GM12878 (cell line): Measurements from ENCODE around the gene ACTN3. TPM values are rescaled to one million over a fixed set of nuclear protein-coding genes. Genes with fewer than 3 reads are reported as not detected.
A peak's percentile ranks its signal among the peaks of the same experiment; 100 is the strongest.

Source experiments
- ATAC-seq: fragments of 200-7000 bp; cut with Tn5 transposase; 3 replicates; pipeline ENCODE4 v1.9.1; 2020; ENCODE audit warnings: mild to moderate bottlenecking, moderate library complexity
- BruUV-seq: library from RNA; stranded (reverse); fragments of 400-500 nt; replicated peaks from 2 replicates; lab custom pipeline; 2021; lab: Mats Ljungman, UMichigan
- CTCF ChIA-PET: fragments of 300-600 bp; sonication (Branson Sonifier 250); formaldehyde crosslinking; extraction: SDS; loops from one replicate; lab custom pipeline; 2021; ENCODE audit warnings: inconsistent platforms; lab: Yijun Ruan, JAX
- POLR2A ChIA-PET: fragments of 350-600 bp; formaldehyde crosslinking; extraction: SDS; loops from one replicate; lab custom pipeline; 2021; ENCODE audit warnings: inconsistent platforms; lab: Charles Lee
- RAD21 ChIA-PET: fragments of 300-600 bp; sonication (Branson Sonifier 250); formaldehyde crosslinking; loops from one replicate; lab custom pipeline; 2023; ENCODE audit warnings: antibody characterized with exemption; ENCODE audit not compliant: unreplicated experiment; lab: Charles Lee
- SMC1A ChIA-PET: fragments of 300-600 bp; sonication (Branson Sonifier 250); formaldehyde crosslinking; loops from one replicate; lab custom pipeline; 2023; ENCODE audit not compliant: unreplicated experiment, uncharacterized antibody; lab: Charles Lee
- DNase-seq: peaks from one replicate; pipeline ENCODE4 v3.0.0-alpha.2; 2011; ENCODE audit warnings: low read depth, low spot score
- FAIRE-seq: peaks from 3 replicates; lab custom pipeline; 2011; peaks lifted over from hg19 to GRCh38; lab: Jason Lieb, UNC
- H2AFZ ChIP-seq: 2 replicates; pipeline ENCODE4 v1.6.0; 2011; ENCODE audit warnings: low read depth, low read length, control low read depth; ENCODE audit not compliant: control insufficient read depth
- H3K27ac ChIP-seq: 2 replicates; pipeline ENCODE4 v1.5.1; 2011; ENCODE audit warnings: control low read depth; ENCODE audit not compliant: control insufficient read depth, insufficient read depth
- H3K27me3 ChIP-seq, 2 experiments: replicated peaks in 1 of 2; 2 replicates each; pipeline versions ENCODE4 v1.6.0 to v1.6.1; 2011; ENCODE audit warnings: low read length in 1 of 2; ENCODE audit not compliant: control insufficient read depth in 2 of 2, insufficient read depth in 2 of 2
- H3K36me3 ChIP-seq, 2 experiments: 2 replicates each; pipeline ENCODE4 v1.5.1; 2011; ENCODE audit warnings: low read length in 1 of 2; ENCODE audit not compliant: control insufficient read depth in 2 of 2, insufficient read depth in 2 of 2
- H3K4me1 ChIP-seq: 2 replicates; pipeline ENCODE4 v1.6.1; 2011; ENCODE audit warnings: mild to moderate bottlenecking, low read length, moderate library complexity, mixed read lengths; ENCODE audit not compliant: control insufficient read depth, insufficient read depth
- H3K4me2 ChIP-seq: 2 replicates; pipeline ENCODE4 v1.6.0; 2011; ENCODE audit warnings: control low read depth; ENCODE audit not compliant: control insufficient read depth, insufficient read depth
- H3K4me3 ChIP-seq: fragments of 200-600 bp; sonication (generic); 2 replicates; pipeline ENCODE4 v1.5.1; 2016
- H3K79me2 ChIP-seq: 2 replicates; pipeline ENCODE4 v1.6.0; 2011; ENCODE audit warnings: low read length; ENCODE audit not compliant: control insufficient read depth, insufficient read depth
- H3K9ac ChIP-seq: 2 replicates; pipeline ENCODE4 v1.8.0; 2011; ENCODE audit warnings: low read length, control low read depth, mixed read lengths; ENCODE audit not compliant: control insufficient read depth, insufficient read depth
- H3K9me3 ChIP-seq: replicated peaks from 3 replicates; pipeline ENCODE4 v1.5.1; 2011; ENCODE audit warnings: mild to moderate bottlenecking, low read length; ENCODE audit not compliant: control insufficient read depth, insufficient read depth
- H4K20me1 ChIP-seq: 2 replicates; pipeline ENCODE4 v1.6.0; 2011; ENCODE audit not compliant: control insufficient read depth, insufficient read depth
- CEBPB ChIP-seq, 2 experiments: fragments of 150-350 bp in 1 of 2; IDR thresholded peaks; 2 replicates each; pipeline ENCODE4 v1.6.1; 2012 to 2014; ENCODE audit warnings: low read depth in 2 of 2, low read length in 2 of 2, borderline replicate concordance in 1 of 2, inconsistent platforms in 1 of 2
- CHD4 ChIP-seq: fragments of 200-600 bp; sonication (generic); IDR thresholded peaks from 2 replicates; pipeline ENCODE4 v1.6.1; 2016; ENCODE audit warnings: mild to moderate bottlenecking
- EP300 ChIP-seq, 2 experiments: fragments of 150-350 bp in 1 of 2; IDR thresholded peaks; 2 replicates each; pipeline ENCODE4 v1.6.1; 2011 to 2012; ENCODE audit warnings: low read depth in 2 of 2, low read length in 2 of 2, borderline replicate concordance in 1 of 2, improper control_type of control experiment in 1 of 2, inconsistent platforms in 1 of 2; ENCODE audit not compliant: control insufficient read depth in 1 of 2
- HDGF ChIP-seq: fragments of 450-650 bp; IDR thresholded peaks from 2 replicates; pipeline ENCODE4 v1.6.1; 2016; ENCODE audit warnings: antibody characterized with exemption
- JUNB ChIP-seq: IDR thresholded peaks from 2 replicates; pipeline ENCODE4 v1.6.1; 2016; ENCODE audit warnings: antibody characterized with exemption, mild to moderate bottlenecking
- KDM1A ChIP-seq: fragments of 200-600 bp; sonication (generic); IDR thresholded peaks from 2 replicates; pipeline ENCODE4 v1.6.1; 2016; ENCODE audit warnings: borderline replicate concordance
- NBN ChIP-seq: fragments of 450-650 bp; IDR thresholded peaks from 2 replicates; pipeline ENCODE4 v1.6.1; 2016
- NFXL1 ChIP-seq: fragments of 450-650 bp; IDR thresholded peaks from 2 replicates; pipeline ENCODE4 v1.6.1; 2017; ENCODE audit warnings: antibody characterized with exemption, mild to moderate bottlenecking, borderline replicate concordance
- POLR2AphosphoS5 ChIP-seq: IDR thresholded peaks from 2 replicates; pipeline ENCODE4 v1.6.1; 2011; ENCODE audit warnings: mild to moderate bottlenecking, low read length, inconsistent platforms
- SKIL ChIP-seq: fragments of 450-650 bp; IDR thresholded peaks from 2 replicates; pipeline ENCODE4 v1.6.1; 2017; ENCODE audit warnings: mild to moderate bottlenecking, low read depth, inconsistent platforms; ENCODE audit not compliant: poor library complexity, severe bottlenecking
- SMAD5 ChIP-seq: IDR thresholded peaks from 2 replicates; pipeline ENCODE4 v1.6.1; 2016; ENCODE audit warnings: antibody characterized with exemption, low read depth
- SREBF1 ChIP-seq: IDR thresholded peaks from 2 replicates; pipeline ENCODE4 v1.6.1; 2012; ENCODE audit warnings: mild to moderate bottlenecking, low read length
- SUPT20H ChIP-seq: IDR thresholded peaks from 2 replicates; pipeline ENCODE4 v1.6.1; 2011; ENCODE audit warnings: low read depth, mild to moderate bottlenecking, low read length, moderate library complexity, borderline replicate concordance; ENCODE audit not compliant: control insufficient read depth
- WGBS: methylation state at CpG from one replicate; pipeline ENCODE4 v1.1.6; 2016; ENCODE audit warnings: low lambda C conversion rate; ENCODE audit not compliant: insufficient replicate concordance, insufficient coverage; ENCODE audit errors: missing lambda C conversion rate; 5-methylcytosine and 5-hydroxymethylcytosine counted together
- in situ Hi-C: fragments of 300-500 bp; cut with MboI; formaldehyde crosslinking; loops from 9 replicates; pipeline ENCODE4 v1.14.3; 2018; ENCODE audit warnings: mixed read lengths
- intact Hi-C: fragments of 100-400 bp; cut with micrococcal nuclease; formaldehyde crosslinking; loops from one replicate; pipeline ENCODE4 v1.14.2; 2022; ENCODE audit not compliant: unreplicated experiment
- polyA plus RNA-seq, 11 experiments: library from polyadenylated mRNA; depleted of rRNA in 4 of 11; unstranded in 6 of 11; stranded (reverse) in 5 of 11; fragments of >200 nt; fragmentation: Nextera tagmentation in 4 of 11; fragmentation: Illumina TruSeq in 1 of 11; extraction: Ambion mirVana in 4 of 11; extraction: Trizol in 1 of 11; gene quantifications; 1 replicate in 1 of 11; 2 replicates in 10 of 11; pipeline versions ENCODE4 v1.2.1 to v1.2.3, GENCODE V29; 2011 to 2016; ENCODE audit warnings: inconsistent platforms in 2 of 11, missing spikeins in 2 of 11, low read depth in 1 of 11
- total RNA-seq, 4 experiments: library from RNA; depleted of rRNA in 3 of 4; stranded (reverse); fragments of >200 nt in 3 of 4; fragmentation: Illumina TruSeq in 1 of 4; extraction: Trizol in 1 of 4; gene quantifications; 2 replicates each; pipeline versions ENCODE4 v1.2.1 to v1.2.3, GENCODE V29; 2013 to 2021
- TF ChIP-seq, protein P1 (sequence below), 3 experiments: IDR thresholded peaks in 2 of 3; conservative IDR thresholded peaks in 1 of 3; 2 replicates each; pipeline ENCODE4 v1.5.1; 2011; ENCODE audit warnings: low read depth in 3 of 3, low read length in 3 of 3, mild to moderate bottlenecking in 3 of 3, control low read depth in 2 of 3, moderate library complexity in 2 of 3, inconsistent platforms in 1 of 3, mixed read lengths in 1 of 3; ENCODE audit not compliant: control insufficient read depth in 2 of 3, insufficient read depth in 1 of 3; ENCODE audit errors: extremely low read depth in 1 of 3
- TF ChIP-seq, protein P2 (sequence below): fragments of 450-650 bp; formaldehyde crosslinking; IDR thresholded peaks from 2 replicates; pipeline ENCODE4 v1.5.0; 2022; ENCODE audit warnings: mild to moderate bottlenecking, missing genetic modification characterization

ACTN3 gene
- total and polyA plus RNA-seq, 10 of the 15 experiments (the other 5 are each of a cell fraction or from before 2014, with no cell fraction given): 0.06 to 0.67 (median 0.17) TPM; not detected in 3

DNA sequence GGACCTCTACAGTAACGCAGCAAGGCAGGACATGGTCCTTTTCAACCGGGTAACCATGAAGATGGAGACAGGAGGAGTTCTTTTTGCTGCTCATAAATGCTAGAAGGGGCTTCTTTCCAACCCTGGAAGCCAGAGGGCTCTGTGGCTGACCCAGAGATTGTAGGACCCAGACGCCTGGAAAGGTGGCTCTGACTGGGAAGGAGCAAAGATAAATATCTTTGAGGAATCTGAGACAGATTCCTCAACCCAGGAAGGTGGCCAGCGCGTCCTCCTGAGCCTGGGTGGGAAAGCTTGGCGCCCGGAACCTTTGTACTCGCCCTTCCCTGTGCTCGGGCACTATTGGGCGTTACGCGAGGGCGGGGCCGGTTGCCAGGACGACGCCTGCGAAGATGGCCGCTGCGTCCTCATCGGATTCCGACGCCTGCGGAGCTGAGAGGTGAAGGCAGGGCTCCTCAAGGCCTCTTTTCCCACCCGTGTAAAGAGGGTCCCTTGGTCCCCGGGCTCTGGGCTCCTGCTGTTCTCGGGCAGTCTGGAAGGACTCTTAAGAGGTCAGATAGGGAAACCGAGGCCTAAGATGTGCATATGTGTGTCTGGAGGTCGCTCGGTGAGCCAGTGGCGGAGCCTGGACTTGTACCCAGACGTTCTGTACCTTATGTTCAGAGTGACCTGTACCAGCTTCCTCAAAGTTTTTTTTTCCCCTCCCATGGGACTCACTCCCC lies 36.3 kb upstream of the ACTN3 start, which contains the start of gene BBS1 (continued):
- TF ChIP-seq POLR2AphosphoS5: peak; percentile 83

DNA sequence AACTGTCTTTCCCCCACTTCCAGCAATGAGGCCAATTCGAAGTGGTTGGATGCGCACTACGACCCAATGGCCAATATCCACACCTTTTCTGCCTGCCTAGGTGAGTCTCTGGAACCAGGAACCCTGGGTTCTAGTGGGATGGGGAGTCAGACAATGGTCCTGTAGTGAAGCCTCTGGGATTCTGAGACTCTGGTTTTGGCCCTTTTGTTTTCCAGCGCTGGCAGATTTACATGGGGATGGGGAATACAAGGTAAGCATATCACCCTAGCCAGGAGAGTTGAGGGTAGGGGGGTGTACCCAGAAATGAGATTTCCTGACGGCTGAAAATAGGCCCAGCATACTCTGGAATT lies 35.7 kb upstream of the ACTN3 start:
- in situ Hi-C loops: no loop called here
- ChIA-PET RAD21 (interaction anchor here (1.1 to 1.2 kb wide), 2 partner anchors 9 to 170 kb away, joined by 3 read pairs; no protein-coding TSS in a partner anchor), CTCF (interaction anchor here (2.0 to 2.2 kb wide), 2 partner anchors 31 to 167 kb away, joined by 5 read pairs; partner anchors contain the start of genes DPP3 and RBM4B), POLR2A (no interaction called here), SMC1A (no interaction called here)
- Histone ChIP-seq H3K27me3 (no peaks in the 10 kb centered on the region), H3K9ac (peak overlapping the region; percentile 58), H3K9me3 (no peaks in the 10 kb centered on the region), H3K36me3 (no peaks in the 10 kb centered on the region; a peak in 1 of 4 replicates), H3K4me2 (peak overlapping the region; percentile 69), H2AFZ (peak overlapping the region; percentile 77), H3K79me2 (peaks cover 2% of the 10 kb centered on the region; the same call in 1 of the 2 replicates), H3K27ac (no peak overlapping the region), H3K4me3 (peak overlapping the region; percentile 89), H3K4me1 (no peaks in the 10 kb centered on the region), H4K20me1 (no peaks in the 10 kb centered on the region)
- no peak for FAIRE-seq
- TSS peak; percentile 75 for BruUV-seq
- WGBS: 9% methylated on average over 5 of the region's 5 CpGs
- intact Hi-C loops: no loop called here
- ATAC-seq: peak; percentile 12; the same call in 1 of the 3 replicates
- no peak for DNase-seq
- no peak for TF ChIP-seq CHD4
- no peak for TF ChIP-seq JUNB
- TF ChIP-seq, protein P1, sequence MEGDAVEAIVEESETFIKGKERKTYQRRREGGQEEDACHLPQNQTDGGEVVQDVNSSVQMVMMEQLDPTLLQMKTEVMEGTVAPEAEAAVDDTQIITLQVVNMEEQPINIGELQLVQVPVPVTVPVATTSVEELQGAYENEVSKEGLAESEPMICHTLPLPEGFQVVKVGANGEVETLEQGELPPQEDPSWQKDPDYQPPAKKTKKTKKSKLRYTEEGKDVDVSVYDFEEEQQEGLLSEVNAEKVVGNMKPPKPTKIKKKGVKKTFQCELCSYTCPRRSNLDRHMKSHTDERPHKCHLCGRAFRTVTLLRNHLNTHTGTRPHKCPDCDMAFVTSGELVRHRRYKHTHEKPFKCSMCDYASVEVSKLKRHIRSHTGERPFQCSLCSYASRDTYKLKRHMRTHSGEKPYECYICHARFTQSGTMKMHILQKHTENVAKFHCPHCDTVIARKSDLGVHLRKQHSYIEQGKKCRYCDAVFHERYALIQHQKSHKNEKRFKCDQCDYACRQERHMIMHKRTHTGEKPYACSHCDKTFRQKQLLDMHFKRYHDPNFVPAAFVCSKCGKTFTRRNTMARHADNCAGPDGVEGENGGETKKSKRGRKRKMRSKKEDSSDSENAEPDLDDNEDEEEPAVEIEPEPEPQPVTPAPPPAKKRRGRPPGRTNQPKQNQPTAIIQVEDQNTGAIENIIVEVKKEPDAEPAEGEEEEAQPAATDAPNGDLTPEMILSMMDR (IDR thresholded peaks at IDR 0.05 in 2 of 3, conservative IDR thresholded peaks at IDR 0.05 in 1 of 3; ENCODE audit: control insufficient read depth in 2 of 3, extremely low read depth in 1 of 3, insufficient read depth in 1 of 3, low read depth in 3 of 3, low read length in 3 of 3): no peak
- no peak for TF ChIP-seq SMAD5
- no peak for TF ChIP-seq SREBF1
- no peak for TF ChIP-seq CEBPB (IDR thresholded peaks at IDR 0.05; ENCODE audit: borderline replicate concordance in 1 of 2, low read depth in 2 of 2, low read length in 2 of 2)
- TF ChIP-seq SUPT20H: no peak
- TF ChIP-seq NFXL1: no peak
- TF ChIP-seq, protein P2, sequence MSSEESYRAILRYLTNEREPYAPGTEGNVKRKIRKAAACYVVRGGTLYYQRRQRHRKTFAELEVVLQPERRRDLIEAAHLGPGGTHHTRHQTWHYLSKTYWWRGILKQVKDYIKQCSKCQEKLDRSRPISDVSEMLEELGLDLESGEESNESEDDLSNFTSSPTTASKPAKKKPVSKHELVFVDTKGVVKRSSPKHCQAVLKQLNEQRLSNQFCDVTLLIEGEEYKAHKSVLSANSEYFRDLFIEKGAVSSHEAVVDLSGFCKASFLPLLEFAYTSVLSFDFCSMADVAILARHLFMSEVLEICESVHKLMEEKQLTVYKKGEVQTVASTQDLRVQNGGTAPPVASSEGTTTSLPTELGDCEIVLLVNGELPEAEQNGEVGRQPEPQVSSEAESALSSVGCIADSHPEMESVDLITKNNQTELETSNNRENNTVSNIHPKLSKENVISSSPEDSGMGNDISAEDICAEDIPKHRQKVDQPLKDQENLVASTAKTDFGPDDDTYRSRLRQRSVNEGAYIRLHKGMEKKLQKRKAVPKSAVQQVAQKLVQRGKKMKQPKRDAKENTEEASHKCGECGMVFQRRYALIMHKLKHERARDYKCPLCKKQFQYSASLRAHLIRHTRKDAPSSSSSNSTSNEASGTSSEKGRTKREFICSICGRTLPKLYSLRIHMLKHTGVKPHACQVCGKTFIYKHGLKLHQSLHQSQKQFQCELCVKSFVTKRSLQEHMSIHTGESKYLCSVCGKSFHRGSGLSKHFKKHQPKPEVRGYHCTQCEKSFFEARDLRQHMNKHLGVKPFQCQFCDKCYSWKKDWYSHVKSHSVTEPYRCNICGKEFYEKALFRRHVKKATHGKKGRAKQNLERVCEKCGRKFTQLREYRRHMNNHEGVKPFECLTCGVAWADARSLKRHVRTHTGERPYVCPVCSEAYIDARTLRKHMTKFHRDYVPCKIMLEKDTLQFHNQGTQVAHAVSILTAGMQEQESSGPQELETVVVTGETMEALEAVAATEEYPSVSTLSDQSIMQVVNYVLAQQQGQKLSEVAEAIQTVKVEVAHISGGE: no peak
- no peak for TF ChIP-seq NBN
- TF ChIP-seq KDM1A: no peak
- no peak for TF ChIP-seq HDGF
- TF ChIP-seq SKIL: no peak
- TF ChIP-seq EP300 (IDR thresholded peaks at IDR 0.05; ENCODE audit: borderline replicate concordance in 1 of 2, control insufficient read depth in 1 of 2, low read depth in 2 of 2, low read length in 2 of 2): no peak
